ENCODE measurements around the gene PRPSAP2. TPM values are rescaled to one million over a fixed set of nuclear protein-coding genes. Genes with fewer than 3 reads are reported as not detected.

Gene PRPSAP2
- total and polyA plus RNA-seq, 2 of the 4 experiments (the other 2 are of a cell fraction) = 22.9 to 28.1 TPM

GRCh38 chr17:18921485-18921884, 63.6 kb downstream of the PRPSAP2 start:
- no peak overlapping the region for H3K4me2 ChIP-seq (ENCODE audit: low read depth, low read length)
- intact Hi-C loops (cut with micrococcal nuclease) = no loop called here
- peaks cover 9% of the 10 kb centered on the region for H3K9me1 ChIP-seq (ENCODE audit: insufficient read depth, low read length)
- in situ Hi-C loops (cut with MboI; ENCODE audit: low sequenced_read_pairs) = no loop called here
- dilution Hi-C loops (cut with HindIII; ENCODE audit: low sequenced_read_pairs, unreplicated experiment) = no loop called here
- no peak overlapping the region for H2BK5ac ChIP-seq (ENCODE audit: low read depth, low read length, poor library complexity, severe bottlenecking)
- no peak overlapping the region for H2AK5ac ChIP-seq (ENCODE audit: low read depth, low read length)
- no peak overlapping the region for H4K91ac ChIP-seq (ENCODE audit: insufficient read depth, low read depth, low read length)
- no CpG with 5 or more reads among the region's 2 CpGs for WGBS, 2 experiments (ENCODE audit: extremely low coverage in 2 of 2, insufficient read length in 1 of 2)
- H4K5ac ChIP-seq (ENCODE audit: low read depth, low read length) = no peak overlapping the region
- TF ChIP-seq BHLHE40 (IDR thresholded peaks at IDR 0.05; ENCODE audit: low read depth, low read length) (no peak), MAZ (IDR thresholded peaks at IDR 0.05; ENCODE audit: borderline replicate concordance, low read depth, low read length) (no peak), SMC3 (IDR thresholded peaks at IDR 0.05; ENCODE audit: low read depth, low read length) (no peak)
- H3K18ac ChIP-seq (ENCODE audit: low read depth, low read length) = no peak overlapping the region
- H2BK20ac ChIP-seq (ENCODE audit: low read depth, low read length) = no peak overlapping the region
- ATAC-seq (ENCODE audit: low read depth) (no peak), DNase-seq (no peak)
- no peak overlapping the region for H2AFZ ChIP-seq (replicated peaks; ENCODE audit: low read length, poor library complexity)
- no peak overlapping the region for H3K14ac ChIP-seq (replicated peaks; ENCODE audit: low read depth, low read length)
- H4K8ac ChIP-seq (ENCODE audit: low read depth in 2 of 2, low read length in 2 of 2) = no peak overlapping the region
- no peak overlapping the region for H2AK9ac ChIP-seq (replicated peaks; ENCODE audit: low read depth, low read length, poor library complexity)
- no peak overlapping the region for H3K23ac ChIP-seq (ENCODE audit: low read depth, low read length)
- no peak overlapping the region for H3K56ac ChIP-seq (ENCODE audit: extremely low read depth, insufficient read depth, low read length)
- POLR2A ChIA-PET (ENCODE audit: unreplicated experiment) = interaction anchor here (0.6 kb wide), 1 partner anchor 136 kb away, joined by 3 read pairs; no protein-coding TSS in a partner anchor
- CTCF ChIA-PET = no interaction called here
- no peak overlapping the region for H3K27ac ChIP-seq (ENCODE audit: insufficient read depth, low read length)
- H3K9ac ChIP-seq (ENCODE audit: low read depth, low read length) = no peak overlapping the region
- H3K79me1 ChIP-seq (ENCODE audit: low read depth in 1 of 2, low read length in 2 of 2) = peaks cover 12 to 34% of the 10 kb centered on the region in 2 experiments
- no peak overlapping the region for H3K4ac ChIP-seq (ENCODE audit: low read depth, low read length)
- H2BK120ac ChIP-seq (ENCODE audit: low read depth, low read length) = no peak overlapping the region
- H3K9me3 ChIP-seq (ENCODE audit: control insufficient read depth, insufficient read depth, low read length) = no peaks in the 10 kb centered on the region
- peaks cover 12% of the 10 kb centered on the region for H3K36me3 ChIP-seq (ENCODE audit: control insufficient read depth, insufficient read depth, low read length)
- no peak overlapping the region for H2BK15ac ChIP-seq (ENCODE audit: low read depth, low read length)
- H3K27me3 ChIP-seq (ENCODE audit: control insufficient read depth, insufficient read depth, low read length) = no peaks in the 10 kb centered on the region
- no TSS peak for BruUV-seq (replicated peaks)
- H3K4me1 ChIP-seq (ENCODE audit: control insufficient read depth, insufficient read depth, low read length) = peaks cover 8% of the 10 kb centered on the region
- H3K4me3 ChIP-seq (ENCODE audit: insufficient read depth, low read depth, low read length) = no peak overlapping the region
- H4K20me1 ChIP-seq (ENCODE audit: insufficient read depth, low read length) = peaks cover 7% of the 10 kb centered on the region; the same call in 1 of the 2 replicates
